Stimulated activated CD8-positive, alpha-beta memory T cell treated with anti-CD3 and anti-CD28 coated beads, Interleukin-7, amount 100 ng/mL, for 48 hours (primary cell): ENCODE results near the gene S100Z.
"Not testable (repeated sequence)": the region's sequence is repeated elsewhere in the genome, so short reads cannot be mapped to it uniquely, and the experiment has no call there.

Experiments used
- DNase-seq, 2 donors: peaks; one replicate each; pipeline ENCODE4 v3.0.0-alpha.2; 2020; ENCODE audit warnings: low read depth in 1 of 2; ENCODE audit errors: extremely low read depth in 1 of 2

S100Z gene

GRCh38 chr5:76945238-76945637, 95.4 kb downstream of the S100Z start:
- not testable (repeated sequence) for DNase-seq

GRCh38 chr5:76946090-76946489, 96.3 kb downstream of the S100Z start:
- no peak for DNase-seq

- no peak for DNase-seq
Measured at GRCh38 chr5:76947082-76947503, 97.3 kb downstream of the S100Z start.

- no peak for DNase-seq
Measured at GRCh38 chr5:76952795-76953536, 103.2 kb downstream of the S100Z start, which contains the start of gene CRHBP. Gene CRHBP, plus strand, starts transcription at chr5:76953045. Its CDS starts 90 bp downstream, at chr5:76953135.

GRCh38 chr5:76953551-76954382, 104.0 kb downstream of the S100Z start:
- DNase-seq, result no peak

GRCh38 chr5:76954383-76954763, 104.6 kb downstream of the S100Z start:
- no peak for DNase-seq

GRCh38 chr5:76956033-76956432, 106.2 kb downstream of the S100Z start:
- DNase-seq, result no peak

- no peak for DNase-seq
Measured at GRCh38 chr5:76958991-76959767, 109.4 kb downstream of the S100Z start.

- no peak for DNase-seq
Measured at GRCh38 chr5:76960004-76960625, 110.3 kb downstream of the S100Z start.

GRCh38 chr5:76964060-76964459, 114.2 kb downstream of the S100Z start:
- DNase-seq, result no peak
